Astrocyte of the spinal cord (primary cell): ENCODE measurements around the gene MVD.

ENCODE experiments used
- DNase-seq: peaks from one replicate; pipeline ENCODE4 v3.0.0; 2011; ENCODE audit warnings: low read depth, low spot score
- H3K4me3 ChIP-seq: 2 replicates; pipeline ENCODE4 v1.5.1; 2011; ENCODE audit warnings: low read depth, mild to moderate bottlenecking, low read length, moderate library complexity
- in situ Hi-C: cut with HindIII; loops from 2 replicates; pipeline ENCODE4 v1.10.0; 2017; ENCODE audit warnings: low sequenced_read_pairs
- TF ChIP-seq, protein P1 (sequence below): IDR thresholded peaks from 2 replicates; pipeline ENCODE4 v1.5.1; 2012; ENCODE audit warnings: low read depth, mild to moderate bottlenecking, low read length, inconsistent platforms

The MVD gene

DNA sequence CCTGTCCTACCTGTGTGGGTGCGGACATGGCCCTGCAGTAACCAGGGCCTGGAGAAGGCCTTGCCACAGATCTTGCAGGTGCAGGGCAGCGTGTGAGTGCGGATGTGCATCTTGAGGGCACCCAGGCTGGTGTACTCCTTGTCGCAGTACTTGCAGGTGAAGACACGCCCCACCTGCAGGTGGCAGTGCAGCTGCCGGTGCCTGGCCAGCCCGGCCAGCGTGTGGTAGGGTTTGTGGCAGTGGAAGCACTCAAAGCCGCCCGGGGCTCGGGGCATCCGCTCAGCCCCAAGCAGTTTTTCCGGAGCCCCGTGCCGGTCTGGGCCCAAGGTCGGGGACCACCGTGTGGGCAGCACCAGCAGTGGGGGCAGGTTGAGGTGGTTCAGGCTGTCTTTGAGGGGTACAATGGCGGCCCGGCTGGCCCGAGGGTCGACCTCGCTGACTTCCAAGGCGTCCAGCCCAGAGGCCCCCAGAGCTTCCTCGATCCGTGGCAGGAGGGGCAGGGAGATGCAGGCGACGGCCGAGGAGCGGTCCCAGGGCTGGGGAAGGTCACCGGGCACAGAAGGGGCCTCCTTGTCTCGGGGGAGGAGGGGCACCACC, 18.3 kb upstream of the MVD start:
- no peak overlapping the region for H3K4me3 ChIP-seq
- no peak for DNase-seq
- in situ Hi-C loops: no loop called here
- TF ChIP-seq, protein P1, sequence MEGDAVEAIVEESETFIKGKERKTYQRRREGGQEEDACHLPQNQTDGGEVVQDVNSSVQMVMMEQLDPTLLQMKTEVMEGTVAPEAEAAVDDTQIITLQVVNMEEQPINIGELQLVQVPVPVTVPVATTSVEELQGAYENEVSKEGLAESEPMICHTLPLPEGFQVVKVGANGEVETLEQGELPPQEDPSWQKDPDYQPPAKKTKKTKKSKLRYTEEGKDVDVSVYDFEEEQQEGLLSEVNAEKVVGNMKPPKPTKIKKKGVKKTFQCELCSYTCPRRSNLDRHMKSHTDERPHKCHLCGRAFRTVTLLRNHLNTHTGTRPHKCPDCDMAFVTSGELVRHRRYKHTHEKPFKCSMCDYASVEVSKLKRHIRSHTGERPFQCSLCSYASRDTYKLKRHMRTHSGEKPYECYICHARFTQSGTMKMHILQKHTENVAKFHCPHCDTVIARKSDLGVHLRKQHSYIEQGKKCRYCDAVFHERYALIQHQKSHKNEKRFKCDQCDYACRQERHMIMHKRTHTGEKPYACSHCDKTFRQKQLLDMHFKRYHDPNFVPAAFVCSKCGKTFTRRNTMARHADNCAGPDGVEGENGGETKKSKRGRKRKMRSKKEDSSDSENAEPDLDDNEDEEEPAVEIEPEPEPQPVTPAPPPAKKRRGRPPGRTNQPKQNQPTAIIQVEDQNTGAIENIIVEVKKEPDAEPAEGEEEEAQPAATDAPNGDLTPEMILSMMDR: peak; percentile 38

DNA sequence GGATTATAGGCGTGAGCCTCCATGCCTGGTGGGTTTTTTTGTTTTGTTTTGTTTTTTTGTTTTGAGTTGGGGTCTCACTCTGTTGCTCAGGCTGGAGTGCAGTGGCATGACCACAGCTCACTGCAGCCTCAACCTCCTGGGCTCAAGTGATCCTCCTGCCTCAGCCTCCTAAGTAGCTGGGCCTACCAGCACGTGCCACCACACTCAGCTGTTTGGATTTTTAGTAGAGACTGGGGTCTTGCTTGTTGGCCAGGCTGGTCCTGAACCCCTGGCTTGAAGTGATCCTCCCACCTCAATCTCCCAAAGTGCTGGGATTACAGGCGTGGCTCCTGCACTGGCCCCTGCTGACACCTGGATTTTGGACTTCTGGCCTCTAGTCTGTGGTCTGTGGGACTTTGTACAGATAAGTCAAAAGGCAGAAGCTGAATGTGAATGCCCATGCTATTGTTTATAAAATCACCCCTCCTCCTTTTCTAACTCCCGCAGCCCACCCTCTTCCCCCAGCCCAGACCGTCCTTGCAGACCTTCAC, 17.7 kb upstream of the MVD start:
- in situ Hi-C loops: no loop called here
- DNase-seq: no peak
- no peak overlapping the region for H3K4me3 ChIP-seq

DNA sequence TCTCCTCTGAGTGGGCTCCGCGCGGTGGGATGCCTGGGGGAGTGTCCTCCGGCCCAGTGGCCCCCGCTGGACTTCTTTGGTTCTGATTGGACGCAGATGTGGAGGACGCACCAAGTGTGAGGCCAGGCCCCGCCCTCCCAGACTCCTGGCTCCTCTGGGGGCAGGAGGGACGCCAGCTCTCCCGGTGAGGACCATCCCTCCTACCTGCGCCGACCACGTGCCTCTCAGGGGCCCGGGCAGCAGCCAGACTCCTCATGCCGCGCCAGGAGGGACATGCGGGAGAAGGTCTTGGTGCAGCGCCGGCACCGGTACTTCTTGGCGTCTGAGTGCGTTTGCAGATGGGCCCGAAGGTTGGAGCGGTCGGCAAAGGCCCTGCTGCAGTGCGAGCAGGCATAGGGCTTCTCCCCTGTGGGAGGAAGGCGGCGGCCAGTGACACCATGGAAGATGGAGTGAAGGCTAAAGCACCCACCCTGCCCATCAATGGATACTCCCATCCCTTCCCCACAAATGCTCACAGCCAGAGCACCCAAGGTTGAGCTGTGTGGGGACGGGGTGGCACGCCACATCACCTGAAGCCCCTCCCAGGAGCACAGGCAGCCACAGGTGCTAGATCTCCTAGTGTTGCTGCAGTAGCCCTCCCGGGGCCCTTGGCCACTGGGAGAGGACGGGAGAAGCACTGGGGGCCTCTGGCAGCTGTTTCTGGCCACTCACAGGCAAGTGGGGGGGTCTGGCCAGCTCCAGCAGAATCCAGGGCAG, 15.5 kb upstream of the MVD start:
- in situ Hi-C loops: no loop called here
- no peak overlapping the region for H3K4me3 ChIP-seq
- DNase-seq: no peak
- TF ChIP-seq, protein P1: no peak

More for the DNA sequence above, 17.7 kb upstream of the MVD start:
- TF ChIP-seq, protein P1: no peak

DNA sequence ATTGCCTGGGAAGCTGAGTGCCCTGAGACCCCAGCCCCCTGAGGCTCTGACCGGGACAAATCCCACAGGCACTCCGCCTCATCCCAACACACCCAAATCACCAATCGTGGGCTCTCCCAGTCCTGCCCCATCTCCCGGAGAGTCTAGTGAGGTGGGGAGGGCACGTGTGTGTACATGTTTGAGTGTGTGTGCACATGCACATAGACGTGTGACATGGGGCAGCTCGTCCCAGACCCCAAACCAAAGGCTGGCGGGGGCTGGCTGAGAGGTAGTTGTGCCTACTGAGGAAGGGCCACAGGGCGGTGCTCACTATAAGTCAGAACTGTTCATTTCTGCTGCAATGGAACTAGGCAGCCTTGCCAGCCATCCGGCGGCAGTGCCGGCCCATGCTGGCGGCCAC, 14.8 kb upstream of the MVD start:
- DNase-seq: no peak
- in situ Hi-C loops: no loop called here
- TF ChIP-seq, protein P1: no peak
- no peak overlapping the region for H3K4me3 ChIP-seq

DNA sequence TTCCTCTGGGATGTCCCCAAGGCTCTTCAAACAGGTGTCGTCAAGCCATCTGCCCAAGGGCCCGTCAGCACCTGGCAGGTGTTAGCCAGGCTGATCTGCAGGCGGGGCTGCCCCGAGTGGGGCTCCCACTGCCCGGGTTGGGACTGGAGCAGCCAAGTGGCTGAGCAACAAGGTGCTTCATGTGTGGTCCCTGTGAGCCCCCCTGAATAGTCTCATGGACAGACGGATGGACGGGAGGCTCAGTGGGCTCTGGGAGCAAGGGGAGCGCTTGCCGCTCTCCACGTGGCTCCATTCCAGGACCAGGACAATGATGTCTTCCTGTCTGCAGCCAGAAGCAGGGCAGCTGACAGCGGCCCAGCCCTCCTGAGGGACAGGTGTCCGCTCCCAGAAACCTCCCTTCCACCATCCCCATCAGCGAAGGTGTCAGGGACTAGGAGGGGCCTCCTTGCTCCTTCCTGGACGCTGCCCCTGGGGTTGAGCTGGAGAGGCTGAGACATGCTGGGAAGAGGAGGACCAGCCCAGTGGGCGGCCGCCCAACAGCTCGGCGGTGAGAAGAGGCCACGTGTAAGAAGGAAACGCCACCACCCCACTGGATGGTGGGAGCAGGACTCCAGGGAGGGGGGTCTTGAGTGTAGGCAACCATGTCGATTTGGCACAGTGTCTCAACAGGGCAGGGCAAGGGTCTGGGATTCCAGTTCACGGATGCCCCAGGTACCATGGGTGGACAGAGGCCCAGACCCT, 13.8 kb upstream of the MVD start:
- TF ChIP-seq, protein P1: no peak
- in situ Hi-C loops: no loop called here
- DNase-seq: no peak
- H3K4me3 ChIP-seq: no peak overlapping the region

DNA sequence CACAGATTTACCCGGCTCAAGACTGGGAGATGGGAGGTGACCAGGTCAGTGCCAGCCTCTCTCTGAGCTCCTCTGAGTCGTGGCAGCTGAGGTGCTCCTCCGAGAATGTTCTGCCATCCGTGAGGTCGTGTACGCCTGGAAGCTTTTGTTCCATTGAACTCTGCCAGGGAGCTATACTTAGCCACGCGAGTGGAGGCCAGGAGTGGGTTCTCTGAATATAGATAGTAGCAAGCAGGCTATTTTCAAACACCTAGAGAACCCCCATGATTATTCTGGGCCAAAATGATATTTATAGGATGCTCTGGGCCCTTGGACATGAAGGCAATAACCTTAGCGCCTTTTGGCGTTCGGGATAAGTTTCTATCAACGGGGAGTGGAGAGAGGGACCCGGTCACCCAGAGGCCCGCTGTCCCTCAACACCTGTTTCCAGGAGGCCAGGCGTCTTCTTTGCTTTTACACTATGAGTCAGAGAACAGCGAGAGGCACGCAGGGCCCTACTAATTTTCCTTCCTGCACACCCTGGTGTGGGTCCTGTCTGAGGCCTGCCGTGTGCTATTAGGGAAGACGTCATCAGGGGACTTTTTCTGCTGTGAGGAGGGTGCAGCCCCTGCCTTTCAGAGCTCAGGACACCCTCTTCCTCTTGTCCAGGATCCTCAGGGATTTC, 11.0 kb upstream of the MVD start:
- TF ChIP-seq, protein P1: no peak
- in situ Hi-C loops: no loop called here
- H3K4me3 ChIP-seq: no peak overlapping the region
- DNase-seq: no peak
